Lung (tissue), 12 donors: ENCODE data around the gene ASTN2. TPM values are rescaled to one million over a fixed set of nuclear protein-coding genes. Genes with fewer than 3 reads are reported as not detected.

ENCODE experiments used
- ATAC-seq: fragments of 200-7000 bp; cut with Tn5 transposase; one replicate; pipeline ENCODE4 v1.9.1; 2020; ENCODE audit warnings: moderate number of reproducible peaks; ENCODE audit not compliant: insufficient read depth, low FRiP score
- DNase-seq, 3 donors: peaks; one replicate each; pipeline ENCODE4 v3.0.0-alpha.2; 2013 to 2017
- H3K27ac ChIP-seq, 2 donors: one replicate each; pipeline ENCODE4 v1.5.1; 2013; ENCODE audit warnings: mild to moderate bottlenecking in 2 of 2, moderate library complexity in 2 of 2, control low read depth in 1 of 2, inconsistent platforms in 1 of 2, low read depth in 1 of 2, low read length in 1 of 2
- H3K27me3 ChIP-seq, 3 donors: one replicate each; pipeline ENCODE4 v1.5.1; 2013; ENCODE audit warnings: low read length in 2 of 3; ENCODE audit not compliant: control insufficient read depth in 3 of 3, insufficient read depth in 3 of 3
- H3K36me3 ChIP-seq, 4 donors: one replicate each; pipeline ENCODE4 v1.5.1; 2013; ENCODE audit warnings: low read length in 4 of 4, mild to moderate bottlenecking in 1 of 4, moderate library complexity in 1 of 4; ENCODE audit not compliant: control insufficient read depth in 4 of 4, insufficient read depth in 4 of 4
- H3K4me1 ChIP-seq, 5 donors: one replicate each; pipeline ENCODE4 v1.5.1; 2013; ENCODE audit warnings: low read length in 5 of 5, mild to moderate bottlenecking in 2 of 5, moderate library complexity in 1 of 5; ENCODE audit not compliant: control insufficient read depth in 5 of 5, insufficient read depth in 5 of 5
- H3K4me3 ChIP-seq: one replicate; pipeline ENCODE4 v1.5.1; 2013; ENCODE audit warnings: mild to moderate bottlenecking, control low read depth, moderate library complexity
- H3K9ac ChIP-seq, 2 donors: one replicate each; pipeline ENCODE4 v1.5.1; 2013; ENCODE audit warnings: low read length in 2 of 2, control low read depth in 1 of 2; ENCODE audit not compliant: insufficient read depth in 1 of 2
- H3K9me3 ChIP-seq, 4 donors: one replicate each; pipeline ENCODE4 v1.5.1; 2013; ENCODE audit warnings: low read length in 3 of 4, mild to moderate bottlenecking in 1 of 4, moderate library complexity in 1 of 4; ENCODE audit not compliant: control insufficient read depth in 4 of 4, insufficient read depth in 3 of 4
- CTCF ChIP-seq: IDR thresholded peaks from 2 replicates; pipeline ENCODE4 v1.5.1; 2012; ENCODE audit warnings: mild to moderate bottlenecking; ENCODE audit errors: control extremely low read depth, extremely low read depth
- WGBS, 2 donors: extraction: QIAGEN DNeasy Blood & Tissue Kit; methylation state at CpG; one replicate each; pipeline ENCODE4 v1.1.7; 2013; 5-methylcytosine and 5-hydroxymethylcytosine counted together
- polyA plus RNA-seq, 2 donors: library from polyadenylated mRNA; stranded (reverse); fragments of 200-250 nt; gene quantifications; one replicate each; pipeline ENCODE4 v1.2.1, GENCODE V29; 2013
- total RNA-seq, 2 donors: library from RNA; depleted of rRNA in 1 of 2; stranded (reverse); fragments of >200 nt in 1 of 2; gene quantifications; one replicate each; pipeline ENCODE4 v1.2.1, GENCODE V29; 2014 to 2021
- donor health status: control.
- donor health status: control.
- donor health status: Bipolar disorder and iron deficiency.
- donor health status: healthy.
- donor health status: DM: yes; HTN: yes; CAD: no.

The ASTN2 gene
- total and polyA plus RNA-seq, 4 donors: 1.4 to 7.0 (median 3.3) TPM

DNA sequence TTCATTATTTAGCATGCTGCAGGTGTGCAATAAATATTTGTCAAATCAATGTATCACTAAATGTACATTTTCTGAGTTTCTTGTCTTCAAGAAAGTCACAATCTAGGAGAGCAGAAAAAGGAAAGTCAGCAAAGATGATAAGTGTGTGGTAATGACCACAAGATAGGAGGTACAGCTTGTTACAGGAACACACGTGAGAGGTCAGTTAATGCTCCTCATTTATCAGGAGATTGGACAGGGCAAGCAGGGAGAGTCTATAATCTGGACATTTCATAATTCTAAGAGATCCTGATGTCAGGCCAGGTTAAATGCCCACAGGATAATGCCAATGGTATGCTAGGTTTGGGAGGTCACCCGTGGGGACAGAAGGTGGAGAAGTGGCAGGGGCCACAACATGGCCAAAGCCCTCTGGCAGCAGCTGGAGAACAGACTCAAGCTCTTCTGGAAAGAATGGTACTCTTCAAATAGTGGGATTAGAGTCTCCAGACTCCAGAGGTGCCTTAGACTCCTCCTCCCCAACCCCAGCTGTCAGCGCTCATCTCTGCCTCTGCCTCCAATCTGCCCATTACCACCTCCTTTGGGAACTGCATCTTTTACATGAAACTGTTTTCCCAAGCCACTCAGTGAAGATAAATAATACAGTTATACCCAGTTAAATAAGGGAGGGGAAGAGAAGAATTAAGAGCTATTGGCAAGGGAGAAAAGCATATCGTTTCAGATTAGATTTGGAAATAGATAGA, 114.3 kb downstream of the ASTN2 start:
- H3K27me3 ChIP-seq: no peaks in the 10 kb centered on the region
- 70 to 75% methylated on average over 4 of the region's 4 CpGs for WGBS, 2 donors
- no peak overlapping the region for H3K27ac ChIP-seq
- peaks cover 0 to 2% (median 0%) of the 10 kb centered on the region in 4 donors for H3K9me3 ChIP-seq
- no peak overlapping the region for H3K9ac ChIP-seq
- ATAC-seq: no peak
- no peaks in the 10 kb centered on the region for H3K4me1 ChIP-seq
- H3K4me3 ChIP-seq: no peak overlapping the region
- no peak for TF ChIP-seq CTCF
- DNase-seq: no peak
- H3K36me3 ChIP-seq: no peaks in the 10 kb centered on the region

DNA sequence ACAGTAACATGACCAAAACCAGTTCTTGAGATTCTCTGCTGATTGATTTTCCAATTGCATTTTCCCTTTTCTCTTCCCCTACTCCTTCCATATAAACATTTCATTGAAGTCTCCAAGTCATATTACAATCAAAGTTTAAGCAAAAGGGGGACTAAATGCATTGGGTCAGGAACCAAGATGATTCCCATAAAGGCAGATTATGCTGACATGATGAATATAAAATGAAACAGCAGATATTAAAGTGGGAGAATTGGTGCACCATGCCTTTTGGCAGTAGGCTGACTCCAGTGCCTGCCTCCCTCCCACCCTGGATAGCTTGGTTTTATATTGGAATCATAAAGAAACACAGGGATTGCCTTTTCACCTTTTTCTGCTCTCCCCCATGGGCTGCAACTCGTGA, 118.4 kb downstream of the ASTN2 start:
- WGBS, 2 donors: 50 to 53% methylated on average over 1 of the region's 1 CpG
- H3K4me1 ChIP-seq: no peaks in the 10 kb centered on the region
- H3K4me3 ChIP-seq: no peak overlapping the region
- H3K9me3 ChIP-seq: no peaks in the 10 kb centered on the region
- H3K27ac ChIP-seq: no peak overlapping the region
- ATAC-seq (no peak), DNase-seq (no peak)
- no peaks in the 10 kb centered on the region for H3K36me3 ChIP-seq
- no peak for TF ChIP-seq CTCF
- no peaks in the 10 kb centered on the region for H3K27me3 ChIP-seq
- H3K9ac ChIP-seq: no peak overlapping the region

- WGBS, 2 donors: 74 to 78% methylated on average over 6 of the region's 6 CpGs
- H3K9me3 ChIP-seq: no peaks in the 10 kb centered on the region
- ATAC-seq (no peak), DNase-seq (peak in 2 of 3 donors; percentile 4 to 59)
- H3K4me3 ChIP-seq: no peak overlapping the region
- no peaks in the 10 kb centered on the region for H3K36me3 ChIP-seq
- no peak overlapping the region for H3K27ac ChIP-seq
- TF ChIP-seq CTCF: no peak
- no peak overlapping the region for H3K9ac ChIP-seq
- H3K4me1 ChIP-seq: no peaks in the 10 kb centered on the region
- H3K27me3 ChIP-seq: no peaks in the 10 kb centered on the region
Measured at GRCh38 chr9:117293206-117294114, 121.4 kb downstream of the ASTN2 start.
